ENCODE measurements around the gene FHIT.

Gene FHIT

DNA sequence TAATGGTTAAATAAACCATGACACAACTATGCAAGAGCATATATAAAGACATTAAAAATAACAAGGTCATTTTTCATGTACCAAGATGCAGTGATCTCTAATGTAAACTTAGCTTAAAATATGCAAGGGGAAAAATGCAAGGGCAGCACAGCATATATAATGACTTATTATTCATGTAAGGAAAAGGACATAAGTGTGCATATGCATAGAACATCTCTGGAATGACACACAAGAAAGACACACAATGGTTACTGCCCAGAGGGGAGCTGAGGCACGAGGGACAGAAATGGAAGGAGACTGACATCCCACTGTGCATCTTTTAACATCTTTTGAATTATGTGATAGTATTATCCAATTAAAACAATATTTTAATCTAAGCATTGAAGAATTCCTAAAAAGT lies 79.0 kb downstream of the FHIT start:
- no peak for DNase-seq (ENCODE audit: low read depth, low spot score)

- DNase-seq (ENCODE audit: low read depth, low spot score) = no peak
Observed at GRCh38 chr3:61169621-61170251, 81.5 kb downstream of the FHIT start.

DNA sequence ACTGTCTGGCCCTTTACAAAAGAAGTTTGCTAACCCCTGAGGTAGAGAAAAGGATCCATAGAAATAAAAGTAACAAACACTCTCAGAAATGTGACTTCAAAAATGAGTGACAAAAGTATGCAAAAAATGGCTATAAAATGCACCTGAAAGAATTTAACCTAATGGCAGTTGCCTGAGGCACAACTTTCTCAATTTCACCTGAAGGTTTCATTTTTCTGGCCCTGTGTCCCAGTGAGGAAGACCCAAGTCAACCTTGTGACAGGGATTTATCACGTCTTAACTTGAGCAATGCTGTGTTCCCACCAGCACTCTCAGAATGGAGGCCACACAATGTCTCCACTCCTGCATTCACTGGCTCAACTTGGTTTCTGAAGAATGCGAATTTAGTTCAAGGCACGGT lies 83.0 kb downstream of the FHIT start:
- DNase-seq (ENCODE audit: low read depth, low spot score) = no peak

- no peak for DNase-seq (ENCODE audit: low read depth, low spot score)
Observed at GRCh38 chr3:61162965-61163364, 88.3 kb downstream of the FHIT start.

DNA sequence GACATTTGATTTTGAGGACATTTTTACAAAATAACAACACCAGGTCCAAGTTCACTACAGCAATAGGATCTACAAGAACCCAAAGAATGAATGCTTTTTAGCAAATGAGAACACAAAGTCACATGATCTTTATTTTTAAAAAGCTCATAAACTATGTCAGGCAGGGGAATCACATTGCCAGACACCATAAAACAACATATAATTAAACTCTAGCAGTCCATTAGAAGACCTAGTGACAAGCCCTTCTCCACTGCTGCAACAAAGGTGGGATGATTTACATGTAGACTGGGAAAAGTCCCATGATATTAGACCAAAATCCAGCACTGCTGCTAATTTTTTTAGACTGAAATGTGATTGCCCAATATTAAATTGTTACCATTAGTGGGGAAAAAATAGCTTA lies 92.6 kb downstream of the FHIT start:
- DNase-seq (ENCODE audit: low read depth, low spot score) = no peak

- no peak for DNase-seq (ENCODE audit: low read depth, low spot score)
Observed at GRCh38 chr3:61158216-61158615, 93.0 kb downstream of the FHIT start.

- no peak for DNase-seq (ENCODE audit: low read depth, low spot score)
Observed at GRCh38 chr3:61157414-61157813, 93.8 kb downstream of the FHIT start.

DNA sequence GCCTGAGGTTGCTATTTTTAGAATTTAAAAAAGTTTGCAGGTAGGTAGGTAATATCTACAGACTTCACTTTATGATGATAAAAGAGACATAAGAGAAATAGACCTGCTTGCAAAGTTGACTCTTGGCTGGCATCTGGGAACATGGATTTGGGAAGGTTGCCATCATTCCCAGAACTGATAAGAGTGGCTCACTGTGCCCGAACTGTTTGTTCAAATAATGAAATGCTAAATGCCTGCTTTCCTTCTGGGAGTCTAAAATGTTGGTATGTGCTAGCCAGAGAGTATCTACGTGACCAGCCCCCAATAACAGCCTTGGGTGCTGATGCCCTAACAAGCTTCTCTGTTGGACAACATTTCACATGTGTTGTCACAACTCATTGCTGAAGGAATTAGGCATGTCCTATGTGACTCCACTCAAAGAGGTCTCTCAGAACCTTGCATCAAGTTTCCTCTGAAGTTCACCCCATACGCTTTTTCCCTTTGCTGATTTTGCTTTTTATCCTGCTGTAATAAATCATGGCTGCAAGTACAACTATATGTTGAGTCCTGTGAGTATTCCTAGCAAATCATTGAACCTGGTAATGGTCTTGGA lies 95.5 kb downstream of the FHIT start:
- no peak for DNase-seq (ENCODE audit: low read depth, low spot score)

DNA sequence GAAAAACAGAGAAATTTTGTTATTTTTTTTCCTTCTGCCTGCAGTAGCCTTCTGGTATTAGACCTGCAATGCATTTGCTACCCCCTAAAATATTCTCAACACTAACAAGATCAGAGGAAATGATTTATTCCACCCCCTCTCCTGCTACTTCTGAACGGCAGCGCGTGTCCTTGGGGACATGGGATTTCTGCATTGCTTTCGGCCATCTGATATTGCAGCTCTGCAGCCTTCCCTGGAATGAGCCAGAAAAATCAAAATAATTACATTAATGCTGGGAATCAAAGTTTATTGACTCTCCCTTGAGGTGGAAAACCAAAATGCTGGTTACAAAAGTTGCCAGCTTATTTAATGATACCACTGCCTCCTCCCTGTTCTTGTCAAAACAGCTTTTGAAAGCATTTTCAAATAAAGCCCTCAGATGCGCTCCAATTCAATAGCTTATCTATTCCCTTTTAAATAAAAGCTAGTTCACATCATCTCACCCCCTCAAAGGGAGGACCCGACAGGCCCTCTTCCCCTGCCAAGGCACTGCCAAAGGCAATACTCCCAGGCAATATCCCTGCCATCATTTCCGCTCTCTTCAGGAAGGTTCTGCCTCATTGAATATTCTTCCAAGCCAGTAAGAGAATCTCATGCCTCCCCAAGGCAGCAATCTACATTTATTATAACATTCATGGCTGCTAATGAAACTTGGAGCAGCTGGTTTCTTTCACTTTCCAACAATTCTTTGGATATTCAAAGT lies 96.6 kb downstream of the FHIT start:
- DNase-seq (ENCODE audit: low read depth, low spot score) = no peak

- DNase-seq (ENCODE audit: low read depth, low spot score) = no peak
Observed at GRCh38 chr3:61152071-61152470, 99.2 kb downstream of the FHIT start.

GRCh38 chr3:61149236-61149635 lies 102.0 kb downstream of the FHIT start:
- no peak for DNase-seq (ENCODE audit: low read depth, low spot score)

DNA sequence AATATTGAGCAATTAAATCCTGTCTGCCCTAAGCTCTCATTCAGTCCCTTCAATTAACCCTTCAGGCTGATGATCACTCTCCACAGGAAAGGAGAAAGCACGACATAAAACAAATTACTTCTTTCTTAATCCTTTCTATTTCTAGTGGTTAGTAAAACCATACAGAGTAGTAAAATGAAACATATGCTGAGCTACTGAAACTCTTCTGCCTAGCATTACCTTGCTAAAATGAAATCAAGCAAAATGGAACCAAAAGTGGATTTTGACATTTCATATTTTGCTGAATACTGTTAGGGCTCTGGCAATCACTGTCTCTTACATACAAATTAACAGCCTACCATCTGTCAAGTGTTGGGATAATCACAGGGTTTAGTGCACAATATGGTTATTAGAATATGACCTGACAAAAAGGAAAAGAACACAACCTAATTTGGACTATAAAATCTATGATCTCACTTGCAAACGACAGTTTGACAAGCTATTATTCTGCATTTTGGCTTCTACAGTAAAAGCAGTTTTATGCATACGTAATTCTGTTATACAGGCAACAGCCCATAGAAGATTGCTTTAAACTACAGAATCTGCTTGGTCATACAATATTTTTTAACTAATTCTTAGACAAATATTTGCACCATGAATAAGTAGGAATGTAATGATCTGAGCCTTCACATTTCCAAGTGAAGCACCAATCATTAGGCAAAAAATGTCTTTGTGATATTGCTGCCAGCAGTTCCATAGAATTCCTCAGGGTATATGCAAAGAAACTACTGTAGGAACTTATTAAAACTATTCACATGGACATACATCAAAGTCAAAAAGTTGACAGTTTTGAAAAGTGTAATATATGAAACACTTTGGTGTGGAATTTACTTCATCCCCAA lies 105.0 kb downstream of the FHIT start:
- no peak for DNase-seq (ENCODE audit: low read depth, low spot score)

DNA sequence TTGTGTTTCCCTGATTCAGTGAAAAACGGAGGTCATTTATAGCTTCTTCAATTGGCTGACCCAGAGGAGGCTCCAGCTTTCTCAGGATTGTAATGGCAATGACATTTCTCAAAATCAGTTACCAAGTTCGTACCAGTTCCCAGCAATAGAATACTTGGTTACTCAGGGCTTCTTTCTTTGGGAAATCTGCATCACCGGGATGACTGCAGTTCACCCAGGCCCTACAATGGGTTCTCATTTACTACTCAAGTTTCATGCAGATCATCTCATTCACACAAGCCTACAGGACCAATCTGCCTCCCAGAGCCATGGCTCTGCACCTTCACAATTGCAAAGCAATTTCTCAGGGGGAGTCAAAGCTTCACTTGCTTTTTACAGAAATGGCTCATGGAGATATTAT lies 109.6 kb downstream of the FHIT start:
- DNase-seq (ENCODE audit: low read depth, low spot score) = no peak

DNA sequence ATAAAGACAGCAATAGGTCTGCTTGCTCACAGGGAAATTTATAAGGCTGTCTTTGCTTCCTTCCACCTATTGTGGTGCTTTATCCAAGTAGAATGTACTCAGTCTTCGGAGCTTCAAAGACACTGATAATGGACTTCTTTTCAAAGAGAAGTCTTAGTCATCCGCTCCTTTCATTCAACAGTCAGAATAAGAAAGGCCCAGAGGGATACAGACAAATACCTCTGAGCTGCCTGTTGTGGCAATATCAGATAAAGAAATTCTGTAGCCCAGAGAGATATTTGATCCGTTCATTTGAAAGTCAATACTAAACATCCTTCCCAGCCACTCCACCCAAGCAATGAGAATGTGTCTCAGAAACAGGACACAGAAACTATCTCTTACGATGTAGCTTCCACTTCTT lies 110.0 kb downstream of the FHIT start:
- DNase-seq (ENCODE audit: low read depth, low spot score) = no peak

- DNase-seq (ENCODE audit: low read depth, low spot score) = no peak
Observed at GRCh38 chr3:61139686-61140085, 111.6 kb downstream of the FHIT start.

DNA sequence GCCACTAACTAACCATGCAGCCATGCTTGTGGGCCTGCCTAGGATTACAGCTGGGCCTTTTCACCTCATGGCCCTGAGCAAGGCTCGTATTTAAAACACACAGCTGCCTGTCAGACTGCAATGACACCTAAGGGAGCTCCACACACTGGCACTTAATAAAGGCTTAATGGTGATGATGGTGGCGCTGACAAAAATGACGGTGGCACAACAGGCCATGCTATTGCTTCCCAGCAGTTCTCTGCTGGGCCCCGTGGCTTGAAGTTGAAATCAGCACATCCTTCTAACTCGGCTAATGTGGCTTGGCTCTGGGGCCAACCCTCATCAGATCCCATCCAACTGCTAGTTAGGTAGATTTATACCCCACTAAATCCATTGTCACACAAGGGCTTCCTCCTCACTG lies 112.9 kb downstream of the FHIT start:
- DNase-seq (ENCODE audit: low read depth, low spot score) = no peak

GRCh38 chr3:61136191-61136590 lies 115.1 kb downstream of the FHIT start:
- DNase-seq (ENCODE audit: low read depth, low spot score) = no peak

GRCh38 chr3:61134532-61134931 lies 116.7 kb downstream of the FHIT start:
- no peak for DNase-seq (ENCODE audit: low read depth, low spot score)

DNA sequence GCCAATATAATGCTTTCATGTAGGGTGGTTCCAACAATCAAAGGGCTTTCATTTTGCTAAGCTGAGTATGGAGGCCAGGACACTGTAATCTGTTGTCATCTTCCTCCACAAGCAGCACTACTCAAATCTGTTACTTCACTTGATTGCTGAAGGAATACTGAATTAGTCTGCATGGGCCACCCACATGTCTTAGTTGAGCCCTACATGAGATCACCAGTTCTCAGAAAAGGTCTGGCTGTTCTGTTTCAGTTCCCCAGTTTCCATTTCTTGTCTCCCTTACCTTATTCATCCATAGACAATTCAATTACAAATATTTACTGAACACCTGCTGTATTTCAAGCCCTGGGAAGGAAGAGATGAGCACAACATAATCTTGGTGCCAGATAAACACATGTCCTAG lies 119.2 kb downstream of the FHIT start:
- no peak for DNase-seq (ENCODE audit: low read depth, low spot score)

DNA sequence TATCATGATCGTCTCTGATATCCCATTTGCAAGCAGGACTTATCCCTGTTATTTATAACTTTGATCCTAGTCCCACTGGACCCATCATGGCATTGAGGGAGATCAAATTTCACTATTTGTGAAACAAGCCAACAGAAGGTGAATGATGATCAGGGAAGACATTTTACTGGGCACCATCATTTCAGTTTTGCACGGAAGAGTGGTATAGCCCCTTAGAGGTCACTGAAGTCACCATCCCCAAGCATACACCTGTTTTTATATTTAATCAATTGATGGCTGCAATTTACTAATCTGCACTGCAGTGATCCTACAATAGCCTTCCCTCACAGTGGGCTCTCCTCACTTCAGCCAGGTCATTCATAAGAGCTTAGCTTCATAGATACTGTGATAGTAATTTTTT lies 132.4 kb downstream of the FHIT start:
- DNase-seq (ENCODE audit: low read depth, low spot score) = no peak

DNA sequence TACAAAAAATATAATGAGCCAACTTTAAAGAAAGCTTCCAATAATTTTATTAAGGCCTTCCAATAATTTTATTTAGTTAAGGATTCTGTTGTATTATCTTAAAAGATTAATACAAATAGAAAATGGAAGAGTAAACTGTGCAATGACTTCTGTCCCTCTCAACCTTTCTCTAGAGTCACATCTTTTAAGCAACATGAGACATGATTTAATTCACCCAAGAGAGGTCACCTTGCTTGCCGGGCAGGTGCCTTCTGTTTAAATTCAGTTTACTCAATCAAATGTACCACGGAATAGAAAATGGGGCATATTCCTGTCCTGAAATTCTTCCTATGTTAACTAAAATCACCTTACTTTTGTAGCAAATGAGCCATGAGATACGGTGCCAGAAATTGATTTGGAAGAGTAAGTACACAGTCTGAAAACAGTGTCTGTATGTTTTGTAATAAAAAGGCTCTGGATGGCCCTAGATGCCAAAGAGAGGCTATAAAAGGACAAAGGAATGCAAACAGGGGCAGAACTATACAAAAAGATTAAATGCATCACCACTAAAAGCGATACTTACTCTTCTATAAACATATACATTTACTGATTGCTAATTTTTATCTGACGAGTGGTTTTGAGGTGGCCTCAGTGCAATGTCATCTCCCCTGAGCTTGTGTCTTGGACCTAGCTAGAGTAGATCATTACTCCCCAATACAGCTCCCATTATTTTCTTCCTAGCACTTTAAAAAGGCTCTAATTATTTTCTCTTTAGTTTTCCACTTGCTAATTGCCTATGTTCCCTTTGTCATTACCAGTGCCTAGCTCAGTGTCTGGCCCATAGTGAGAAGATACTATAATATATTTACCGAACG lies 134.0 kb downstream of the FHIT start:
- DNase-seq (ENCODE audit: low read depth, low spot score) = no peak
